H1 (cell line): ENCODE results near the gene KIF1B. TPM values are rescaled to one million over a fixed set of nuclear protein-coding genes. Genes with fewer than 3 reads are reported as not detected.

Experiments
- CEBPB ChIP-seq: IDR thresholded peaks from 2 replicates; pipeline ENCODE4 v1.6.1; 2012; ENCODE audit warnings: low read depth, low read length
- CTBP2 ChIP-seq: IDR thresholded peaks from 2 replicates; pipeline ENCODE4 v1.7.0; 2011; ENCODE audit warnings: borderline replicate concordance, mild to moderate bottlenecking, moderate library complexity, mixed read lengths, low read length; ENCODE audit not compliant: insufficient read depth, insufficient read length
- KDM5A ChIP-seq: fragments of 200-600 bp; IDR thresholded peaks from 2 replicates; pipeline ENCODE4 v1.7.1; 2012; ENCODE audit warnings: mild to moderate bottlenecking, low read length, inconsistent platforms, mixed read lengths
- SP4 ChIP-seq: IDR thresholded peaks from 2 replicates; pipeline ENCODE4 v1.6.1; 2012; ENCODE audit warnings: low read length, inconsistent platforms
- TCF12 ChIP-seq: IDR thresholded peaks from 2 replicates; pipeline ENCODE4 v1.6.1; 2011; ENCODE audit warnings: low read depth, mild to moderate bottlenecking, low read length
- USF2 ChIP-seq: IDR thresholded peaks from 2 replicates; pipeline ENCODE4 v1.6.1; 2011; ENCODE audit warnings: low read length, improper control_type of control experiment
- polyA plus RNA-seq, 7 experiments: library from polyadenylated mRNA; depleted of rRNA in 3 of 7; stranded (reverse) in 5 of 7; unstranded in 2 of 7; fragments of >200 nt in 5 of 7; fragments of 200-250 nt in 2 of 7; gene quantifications; 1 replicate in 5 of 7; 2 replicates in 1 of 7; 4 replicates in 1 of 7; pipeline versions ENCODE4 v1.2.1 to v1.2.3, GENCODE V29; 2011 to 2013; ENCODE audit warnings: missing spikeins in 2 of 7, mixed read lengths in 2 of 7
- total RNA-seq: library from RNA; stranded (reverse); fragmentation: NEBNext Ultra II Directional; extraction: Animal tissue kit (Norgen Biotek cat#: 25700); gene quantifications from 2 replicates; pipeline ENCODE4 v1.2.1, GENCODE V29; 2021

Gene KIF1B
- total and polyA plus RNA-seq, 2 of the 8 experiments (the other 6 are each of a cell fraction or from before 2014, with no cell fraction given): 39.1 to 74.2 TPM

- TF ChIP-seq USF2 (no peak), CEBPB (no peak), TCF12 (no peak), SP4 (no peak), KDM5A (no peak), CTBP2 (no peak)
- TF ChIP-seq, all 59 proteins: peak for 0
These were observed 35.3 kb downstream of the KIF1B start (continued) for GRCh38 chr1:10245674-10246073.
